NCI-H2196 (cell line): Measurements from ENCODE around the gene MASP1.
"Not testable (repeated sequence)": the region's sequence is repeated elsewhere in the genome, so short reads cannot be mapped to it uniquely, and the experiment has no call there.

Experiments
- DNase-seq: peaks from one replicate; lab custom pipeline; 2025; ENCODE audit not compliant: unreplicated experiment; lab: John Stamatoyannopoulos, UW

The MASP1 gene

DNA sequence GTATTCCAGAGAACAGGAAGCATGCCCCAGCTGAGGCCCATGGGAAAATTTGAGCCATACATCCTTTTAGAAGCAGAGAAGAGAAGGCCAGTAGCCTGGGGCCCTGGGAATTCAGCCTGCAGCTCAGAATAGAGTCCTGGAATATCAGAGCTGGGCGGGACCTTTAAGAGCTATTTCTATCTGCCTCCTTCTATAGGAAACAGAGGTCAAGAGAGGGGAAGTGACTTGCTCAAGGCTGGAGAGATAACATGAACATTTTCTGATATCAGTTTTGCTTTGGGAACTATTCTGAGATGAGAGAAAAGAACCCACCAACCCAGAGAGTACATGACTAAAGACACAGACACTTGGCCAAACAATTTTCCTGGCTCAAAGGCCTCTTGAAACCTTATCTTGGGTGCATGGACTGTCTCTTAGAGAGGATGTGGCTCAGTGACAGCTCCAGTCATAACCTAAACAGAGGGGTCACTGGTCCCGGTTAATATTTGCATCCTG lies 26.0 kb downstream of the MASP1 start:
- no peak for DNase-seq

DNA sequence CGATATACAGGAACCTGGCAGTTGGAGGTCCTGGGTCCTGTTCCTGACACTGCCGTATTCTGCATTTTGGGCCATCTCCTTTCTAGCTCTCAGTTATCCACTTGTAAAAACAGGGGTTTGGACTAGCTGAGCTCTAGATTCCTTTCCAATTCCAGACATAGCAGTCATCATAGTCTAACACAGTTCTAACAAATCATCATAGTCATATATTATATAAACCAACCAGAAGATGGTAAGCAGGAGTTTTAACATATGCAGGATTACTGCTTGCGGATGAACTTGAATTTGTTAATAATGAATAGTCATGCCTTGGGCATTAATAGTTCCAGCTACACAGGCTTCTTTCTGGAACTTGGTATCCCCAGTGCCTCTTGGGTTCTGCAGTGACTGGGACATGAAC lies 26.6 kb downstream of the MASP1 start:
- no peak for DNase-seq

DNA sequence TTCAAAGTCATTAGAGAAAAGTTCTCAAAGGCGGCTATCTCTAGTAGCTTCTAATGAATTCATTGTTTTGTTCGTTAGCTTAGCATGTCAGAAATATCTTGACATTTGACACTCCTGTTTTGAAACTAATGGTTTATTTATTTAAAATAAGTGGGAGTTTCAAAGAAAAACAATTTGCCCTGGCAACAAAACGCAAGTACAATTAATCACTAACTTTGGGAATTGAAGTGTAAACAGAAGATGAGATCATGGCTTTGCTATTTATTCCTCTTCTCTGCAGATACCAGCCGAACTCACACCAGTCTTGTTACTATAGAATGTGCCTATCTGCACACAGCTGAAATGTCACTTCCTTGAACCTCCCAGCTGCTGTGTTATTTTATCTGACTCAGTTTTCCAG lies 27.5 kb downstream of the MASP1 start:
- DNase-seq: no peak

DNA sequence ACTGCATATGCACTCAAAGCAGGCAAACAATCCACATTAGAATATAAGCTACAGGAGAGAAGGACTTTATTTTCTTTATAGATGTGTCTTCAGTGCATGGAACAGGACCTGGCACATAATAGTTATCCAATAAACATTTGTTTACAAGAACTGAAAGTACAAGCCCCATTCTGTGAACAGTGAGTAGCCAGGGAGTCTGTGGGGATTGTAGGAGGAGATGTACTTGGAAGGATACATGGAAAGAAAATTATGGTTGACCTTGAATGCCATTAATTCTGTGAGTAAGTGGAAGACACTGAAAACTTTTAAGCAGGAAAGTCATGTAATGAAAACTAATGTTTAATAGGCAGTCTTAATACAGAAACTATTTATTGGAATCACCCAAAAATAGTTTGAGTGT lies 28.3 kb downstream of the MASP1 start:
- no peak for DNase-seq

DNA sequence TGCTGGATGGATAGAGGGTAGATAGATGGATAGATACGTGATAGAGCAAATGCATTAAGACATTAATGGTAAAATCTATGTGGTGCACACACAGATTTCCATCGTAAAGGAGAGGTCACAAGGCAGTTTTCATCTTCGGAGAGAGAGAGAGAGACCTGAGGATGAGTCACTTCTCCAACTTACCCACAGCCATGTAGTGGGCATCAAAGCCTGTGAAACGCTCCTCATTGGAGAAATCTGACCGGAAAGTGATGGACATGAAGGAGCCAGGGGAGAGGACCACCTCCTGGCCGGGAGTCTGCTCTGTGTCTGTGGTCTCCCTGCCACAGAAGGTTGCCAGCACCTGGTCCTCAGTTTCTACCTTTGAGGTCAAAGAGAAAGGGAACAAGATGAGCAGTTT lies 29.2 kb downstream of the MASP1 start:
- DNase-seq: no peak

DNA sequence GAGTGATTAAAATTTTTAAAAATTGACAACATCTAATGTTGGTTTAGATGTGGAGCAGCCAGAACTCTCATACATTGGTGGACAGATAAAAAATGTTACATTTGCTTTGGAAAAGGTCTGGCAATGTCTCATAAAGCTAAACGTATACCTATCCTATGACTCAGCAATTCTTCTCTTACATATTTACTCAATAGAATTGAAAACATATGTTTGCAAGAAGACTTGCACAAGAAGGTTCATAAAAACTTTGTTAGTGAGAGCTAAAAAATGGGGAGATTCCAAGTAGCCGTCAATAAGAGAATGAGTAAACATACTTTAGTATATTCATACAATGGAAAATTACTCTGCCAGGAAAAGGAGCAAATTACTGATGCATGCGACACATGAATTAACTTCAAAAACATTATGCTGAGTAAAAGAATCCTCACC lies 30.0 kb downstream of the MASP1 start:
- no peak for DNase-seq

DNA sequence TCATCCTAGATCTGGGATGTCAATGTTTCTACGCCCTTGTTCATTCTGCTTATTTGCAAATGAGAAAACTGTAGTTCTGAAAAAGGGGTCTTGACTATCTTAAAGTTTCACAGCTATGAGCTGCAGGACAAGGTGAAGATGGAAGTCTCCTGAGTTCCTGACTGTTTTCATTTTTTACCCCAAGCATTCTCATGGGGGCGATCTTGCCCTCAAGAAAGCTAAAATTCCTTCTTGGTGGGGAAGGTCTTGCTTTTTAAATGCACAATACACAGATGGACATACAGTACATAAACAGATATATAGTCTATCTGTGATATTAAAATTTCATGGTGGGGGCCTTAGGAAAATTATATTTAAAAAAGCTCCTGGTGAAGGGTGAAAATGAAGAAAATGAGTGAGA lies 32.4 kb downstream of the MASP1 start:
- DNase-seq: no peak

DNA sequence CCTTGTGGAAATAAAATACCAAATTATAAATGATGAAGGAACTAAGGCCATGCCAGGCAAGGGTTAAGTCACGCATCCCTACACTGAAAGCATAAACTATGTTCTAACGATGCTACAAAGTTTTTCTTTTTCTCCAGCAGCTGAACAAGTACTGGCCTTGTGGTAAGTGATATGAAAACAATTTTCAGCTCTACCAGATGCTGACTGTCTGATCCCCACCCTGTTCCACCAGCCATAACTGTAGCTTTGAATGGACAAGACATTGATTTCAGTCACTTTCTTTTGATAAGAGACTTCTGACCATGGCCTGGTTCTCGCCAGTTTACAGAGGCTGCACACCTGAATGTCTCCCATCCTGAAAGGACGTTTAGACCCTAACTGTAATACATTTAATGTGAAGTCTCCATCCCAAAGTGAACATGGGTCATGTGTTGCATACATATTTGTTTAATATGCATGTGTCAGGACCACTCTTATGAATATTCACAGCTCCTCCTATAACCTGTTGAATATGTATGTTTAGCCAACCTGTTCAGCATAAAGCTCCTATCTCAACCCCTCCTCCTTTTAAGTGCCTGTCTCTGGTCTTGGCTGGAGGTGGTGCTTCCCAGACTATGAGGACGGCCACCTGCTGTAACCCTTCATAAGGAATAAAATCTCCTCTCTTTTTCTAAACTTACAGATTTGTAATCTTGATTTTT lies 33.4 kb downstream of the MASP1 start:
- no peak for DNase-seq

DNA sequence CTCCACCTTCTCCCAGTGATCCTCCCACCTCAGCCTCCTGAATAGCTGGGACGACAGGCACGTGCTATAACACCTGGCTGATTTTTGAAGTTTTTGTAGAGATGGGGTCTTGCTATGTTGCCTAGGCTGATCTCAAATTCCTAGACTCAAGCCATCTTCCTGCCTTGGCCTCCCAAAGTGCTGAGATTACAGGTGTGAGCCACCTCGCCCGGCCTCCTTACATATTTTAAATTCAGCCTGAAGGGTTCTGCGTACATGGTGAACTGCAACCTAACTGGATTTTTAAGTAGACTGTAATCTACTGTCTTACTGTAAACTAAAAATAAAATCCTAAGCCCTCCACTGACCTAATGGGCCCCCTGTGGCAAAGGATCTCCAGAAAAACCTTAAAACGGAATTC lies 34.1 kb downstream of the MASP1 start:
- no peak for DNase-seq

DNA sequence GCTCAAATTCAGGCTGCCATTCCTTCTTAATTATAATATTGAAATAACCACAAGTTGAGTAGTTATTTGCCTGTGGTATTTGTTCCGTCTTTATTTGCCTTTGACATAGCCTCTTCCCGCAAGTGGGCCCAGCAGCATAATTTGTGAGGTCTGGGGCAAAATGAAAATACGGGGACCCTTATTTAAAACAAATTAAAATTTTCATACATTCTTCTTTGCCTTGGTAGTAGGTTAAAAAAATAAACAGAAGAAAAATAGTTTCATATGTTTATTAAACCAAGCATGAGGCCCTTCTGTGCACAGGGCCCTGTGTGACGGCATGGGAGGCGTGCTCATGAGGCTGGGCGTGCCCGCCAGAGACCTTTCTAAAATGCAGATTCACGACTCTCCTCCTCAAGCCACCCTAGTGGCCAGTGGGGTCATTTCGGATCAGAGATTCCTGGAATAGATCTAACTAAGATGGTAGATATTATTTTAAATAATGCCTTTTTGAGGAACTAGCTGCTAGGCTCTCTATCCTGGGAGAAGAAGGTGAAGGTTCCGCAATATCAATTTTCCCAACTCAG lies 35.4 kb downstream of the MASP1 start:
- no peak for DNase-seq

DNA sequence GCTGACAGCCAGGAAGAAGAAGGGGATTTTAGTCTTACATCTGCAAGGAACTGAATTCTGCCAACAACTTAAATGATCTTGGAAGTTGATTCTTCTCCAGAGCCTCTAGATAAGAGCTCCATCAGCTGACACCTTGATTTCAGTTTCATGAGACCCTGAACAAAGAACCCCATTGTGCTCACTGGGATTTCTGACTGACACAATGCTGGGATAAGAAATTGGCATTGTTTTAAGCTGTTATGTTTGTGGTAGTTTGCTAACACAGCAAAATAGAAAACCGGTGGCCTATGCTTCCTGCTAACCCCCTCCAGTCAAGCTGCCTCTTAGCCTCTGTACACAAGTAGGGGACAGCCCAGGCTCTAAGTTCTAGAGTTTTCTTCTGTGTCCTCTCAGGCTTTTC lies 36.2 kb downstream of the MASP1 start:
- DNase-seq: no peak

DNA sequence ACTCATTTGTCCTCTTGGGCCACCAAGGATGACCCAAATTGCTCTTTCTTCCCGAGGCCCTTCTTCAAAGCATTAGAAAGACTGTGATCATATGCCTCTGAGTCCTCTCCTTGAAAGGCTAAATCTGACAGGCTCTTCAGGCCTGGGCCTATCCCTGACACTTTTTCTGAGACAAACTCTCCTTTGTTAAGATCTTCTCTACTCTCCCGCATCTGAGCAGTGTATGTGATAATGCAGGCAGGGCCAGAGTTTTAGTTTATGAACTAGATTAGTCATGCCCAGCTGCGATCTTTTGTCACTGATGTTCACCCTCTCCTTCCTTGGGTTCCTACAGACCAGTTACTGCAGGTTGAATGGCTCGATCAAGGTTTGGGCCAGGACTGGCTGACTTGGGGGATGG lies 39.2 kb downstream of the MASP1 start:
- DNase-seq: no peak

DNA sequence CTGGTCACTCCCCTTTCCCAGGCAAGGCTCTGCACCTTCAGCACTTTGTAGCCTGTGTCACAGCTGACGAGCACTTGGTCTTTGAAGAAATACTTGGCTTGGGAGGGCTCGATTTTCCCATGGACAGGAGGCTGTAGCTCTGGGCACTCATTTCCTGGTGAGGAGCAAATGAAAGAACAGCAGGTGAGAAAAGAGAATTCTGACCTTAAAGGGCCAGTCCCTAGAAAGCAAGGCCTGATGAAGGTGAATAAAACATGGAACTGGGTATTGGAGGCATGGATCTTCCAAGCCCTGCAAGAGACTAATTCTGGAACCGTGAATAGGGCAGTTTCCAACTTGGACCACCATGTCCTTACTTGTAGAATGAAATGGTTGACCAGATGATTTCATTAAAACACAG lies 39.9 kb downstream of the MASP1 start:
- no peak for DNase-seq

DNA sequence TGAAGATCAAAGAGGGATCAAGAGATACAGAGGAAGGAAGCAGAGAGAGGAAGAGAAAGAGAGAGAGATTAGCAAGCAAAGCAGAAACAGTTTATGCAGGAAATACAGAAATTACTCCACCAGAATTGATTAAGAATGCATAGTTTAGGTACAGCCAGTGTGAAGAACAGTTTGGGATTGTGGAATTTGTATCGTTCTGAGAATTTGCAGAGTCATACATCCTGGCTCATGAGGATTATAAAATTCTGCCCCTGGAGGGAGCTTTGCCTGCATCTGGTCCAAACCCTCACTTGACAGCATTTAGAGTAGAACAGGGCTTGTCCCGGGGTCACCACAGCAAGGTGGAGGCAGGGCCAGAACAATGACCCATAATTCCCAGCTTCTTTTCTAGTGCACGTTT lies 44.1 kb downstream of the MASP1 start:
- DNase-seq: no peak

DNA sequence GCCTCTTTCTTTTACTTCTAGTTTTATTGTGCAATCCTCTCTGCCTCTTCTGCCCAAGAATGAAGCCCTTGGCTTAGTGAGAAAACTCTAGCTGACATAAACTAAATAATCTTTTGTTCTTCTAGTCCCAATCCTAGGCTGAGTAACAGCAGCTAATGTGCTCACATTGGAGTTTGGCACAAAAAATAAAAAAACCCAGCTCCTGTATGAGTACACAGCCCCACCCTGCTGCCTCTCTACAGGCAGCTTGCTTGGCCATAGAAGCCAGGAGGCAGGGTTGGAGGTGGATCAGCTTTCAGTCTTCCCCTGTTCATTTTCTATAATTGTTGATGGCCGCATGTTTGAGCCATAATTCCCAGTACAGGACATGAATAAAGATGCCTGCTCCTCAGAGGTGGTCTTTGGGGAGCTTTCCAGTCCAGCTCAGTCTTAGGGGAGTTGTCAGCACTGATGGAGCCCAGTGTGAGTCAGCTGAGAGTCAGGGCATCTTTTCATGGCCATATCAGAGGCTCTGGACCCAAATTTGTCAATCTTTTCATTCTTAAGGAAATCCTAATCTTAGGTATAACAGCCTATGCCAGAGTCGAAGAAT lies 47.5 kb downstream of the MASP1 start:
- no peak for DNase-seq

DNA sequence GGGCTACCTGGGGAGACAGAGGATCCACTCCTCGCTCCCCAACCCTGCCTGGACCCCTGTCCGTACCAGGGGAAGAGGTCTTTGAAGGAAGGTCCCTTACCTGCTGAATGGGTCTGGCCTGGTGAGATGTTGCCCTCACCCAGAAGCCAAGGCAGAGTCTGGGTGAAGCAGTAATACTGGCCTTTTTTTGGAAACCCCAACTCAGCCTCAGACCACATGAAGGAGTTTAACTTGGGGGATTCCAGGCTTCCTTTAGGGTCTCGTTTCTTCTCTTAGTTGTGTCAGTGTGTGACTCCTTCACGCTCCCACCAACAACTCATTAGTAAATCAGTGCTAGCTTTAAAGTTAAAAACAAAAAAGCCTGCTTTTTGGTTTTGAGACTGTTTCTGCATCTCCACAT lies 48.6 kb downstream of the MASP1 start:
- DNase-seq: no peak

DNA sequence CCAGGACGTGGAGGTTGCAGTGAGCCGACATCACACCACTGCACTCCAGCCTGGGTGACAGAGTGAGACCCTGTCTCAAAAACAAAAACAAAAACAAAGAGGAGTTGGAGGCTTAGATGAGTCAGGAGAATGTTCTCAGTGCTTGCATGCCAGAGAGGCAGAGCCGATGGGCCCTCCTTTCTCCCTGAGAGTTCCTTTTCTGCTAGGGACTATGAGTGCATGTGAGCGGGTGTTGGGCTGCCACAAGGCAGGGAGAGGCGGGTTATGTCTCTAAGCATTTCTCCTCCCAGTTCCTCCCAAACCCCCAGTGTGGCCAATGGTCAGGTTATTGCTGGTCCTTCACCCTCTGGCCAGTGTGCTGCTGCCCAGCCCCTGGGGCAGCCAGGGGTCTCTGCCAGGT lies 49.1 kb downstream of the MASP1 start:
- DNase-seq: no peak

DNA sequence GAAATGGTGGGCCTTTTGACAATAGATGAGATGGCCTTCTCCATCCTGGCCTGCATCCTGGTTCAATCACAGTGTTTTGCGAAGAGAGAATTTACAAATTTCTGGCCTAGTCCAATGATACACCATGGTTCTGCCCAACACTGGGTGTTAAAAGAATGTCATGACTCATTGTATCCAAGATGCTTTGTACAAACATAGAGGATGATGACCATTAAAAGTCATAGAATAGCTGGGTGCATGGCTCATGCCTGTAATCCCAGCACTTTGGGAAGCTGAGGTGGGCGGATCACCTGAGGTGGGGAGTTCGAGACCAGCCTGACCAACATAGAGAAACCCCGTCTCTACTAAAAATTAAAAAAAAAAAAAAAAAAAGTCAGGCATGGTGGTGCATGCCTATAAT lies 52.7 kb downstream of the MASP1 start:
- not testable (repeated sequence) for DNase-seq

DNA sequence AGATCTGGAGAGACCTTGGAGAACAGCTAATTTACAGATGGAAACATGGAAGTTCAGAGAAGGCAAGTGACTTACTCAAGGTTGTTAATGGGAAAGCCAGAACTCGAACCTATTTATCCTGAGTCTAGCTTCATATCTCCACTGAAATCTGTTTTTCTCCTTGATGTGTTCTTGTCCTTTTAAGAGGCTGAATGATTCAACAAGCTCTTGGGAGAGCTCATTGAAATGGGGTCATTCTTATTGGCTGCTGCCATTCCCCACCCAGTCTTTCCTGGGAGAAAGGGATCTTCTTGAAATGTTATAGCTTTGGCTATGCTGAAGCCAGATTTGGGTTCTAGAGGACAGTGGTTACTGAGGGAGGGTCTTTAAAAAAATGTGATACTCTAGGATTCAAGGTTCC lies 53.3 kb downstream of the MASP1 start:
- DNase-seq: no peak

DNA sequence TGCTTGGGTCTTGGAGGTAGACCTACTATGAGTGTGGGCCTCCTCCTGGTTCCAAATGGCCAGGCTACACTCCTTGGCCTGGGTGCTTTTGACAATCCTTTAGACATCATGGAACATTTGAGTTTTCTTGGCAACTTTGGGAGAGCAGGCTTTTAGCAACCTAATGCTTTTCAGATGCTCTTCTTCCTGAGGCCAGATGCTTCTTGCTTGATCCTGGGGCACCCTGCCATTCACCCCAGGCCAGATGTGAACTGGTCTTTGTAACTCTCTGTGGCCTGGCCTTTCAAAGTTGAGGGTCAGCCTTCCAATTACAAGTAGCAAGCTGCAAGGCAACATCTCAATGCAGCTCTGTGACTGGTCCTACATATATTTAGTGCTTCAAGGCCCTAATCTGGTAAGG lies 53.8 kb downstream of the MASP1 start:
- no peak for DNase-seq

DNA sequence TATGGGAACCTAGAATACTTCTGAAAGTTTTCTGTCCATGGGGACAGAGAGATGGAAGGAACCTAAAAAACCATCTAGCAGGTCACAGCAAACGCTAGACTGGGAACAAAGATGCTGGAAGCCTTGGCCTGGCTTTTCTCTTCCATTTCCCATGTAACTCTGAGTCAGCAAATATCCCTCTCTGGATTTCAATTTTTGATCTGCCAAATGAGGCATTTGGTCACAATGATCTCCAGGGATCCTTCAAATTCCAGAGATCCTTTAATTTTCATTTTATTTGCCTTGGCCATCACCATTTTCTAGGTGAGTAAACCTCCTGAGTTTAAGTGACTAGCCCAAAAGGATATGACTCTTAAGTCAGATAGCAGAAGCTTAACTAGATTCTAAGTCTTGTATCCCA lies 54.6 kb downstream of the MASP1 start:
- no peak for DNase-seq

DNA sequence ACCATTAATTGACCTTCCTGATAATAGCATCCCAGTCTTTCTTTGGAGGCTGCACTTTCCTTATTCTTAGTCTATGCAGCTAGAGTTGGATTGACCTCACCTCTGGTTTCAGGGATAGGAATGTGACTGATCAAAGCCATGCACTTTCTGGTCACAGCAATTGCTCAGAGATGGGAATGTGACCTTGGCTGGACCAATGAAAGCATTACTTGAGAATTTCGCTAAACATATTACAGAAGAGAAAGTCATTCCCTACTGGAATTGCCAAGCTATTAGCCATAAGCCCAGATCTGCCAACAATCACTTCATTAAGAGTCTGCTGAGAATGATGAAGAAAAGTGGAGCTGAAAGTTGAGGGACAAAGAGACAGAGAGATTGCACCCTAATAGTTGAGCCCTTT lies 61.5 kb downstream of the MASP1 start:
- no peak for DNase-seq

DNA sequence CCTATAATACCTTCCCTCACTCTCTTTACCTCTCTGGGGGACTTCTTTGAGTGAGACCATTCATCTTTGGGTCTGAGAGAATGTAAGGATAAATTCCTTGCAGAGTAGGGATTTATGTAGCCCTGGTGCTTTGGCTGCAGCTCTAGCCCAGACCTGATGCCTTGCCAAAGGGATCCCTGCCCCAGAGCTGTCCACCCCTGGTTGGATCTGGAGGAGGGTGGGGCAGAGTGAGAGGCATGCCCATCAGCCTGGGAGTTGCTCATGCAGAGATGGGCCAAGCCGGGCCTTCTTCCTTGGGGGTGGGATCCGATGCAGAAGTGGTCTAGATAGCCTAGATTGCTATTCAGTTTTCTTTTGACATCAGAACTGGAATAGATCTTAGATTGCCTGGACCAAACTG lies 62.8 kb downstream of the MASP1 start:
- DNase-seq: no peak
